DND-41 (cell line): ENCODE data around the gene TMCC1.

ENCODE experiments used
- CTCF ChIP-seq: IDR thresholded peaks from 2 replicates; pipeline ENCODE4 v1.5.1; 2012; ENCODE audit warnings: borderline replicate concordance, low read length, moderate library complexity, mild to moderate bottlenecking; ENCODE audit not compliant: poor library complexity, severe bottlenecking; ENCODE audit errors: extremely low read depth
- EZH2 ChIP-seq: IDR thresholded peaks from 3 replicates; pipeline ENCODE4 v1.6.1; 2012; ENCODE audit warnings: borderline replicate concordance, low read depth, mild to moderate bottlenecking, moderate library complexity, low read length, inconsistent platforms; ENCODE audit not compliant: severe bottlenecking

GRCh38 chr3:129656659-129657247, 236.8 kb downstream of the TMCC1 start:
- TF ChIP-seq EZH2 (no peak), CTCF (no peak)
